22Rv1 (cell line): ENCODE results near the gene DCP1B.

Source experiments
- H3K27ac ChIP-seq: fragments of 450-650 bp; 2 replicates; pipeline ENCODE4 v1.5.1; 2017
- ZFX ChIP-seq: fragments of 450-650 bp; IDR thresholded peaks from 2 replicates; pipeline ENCODE4 v1.6.1; 2017; ENCODE audit warnings: antibody characterized with exemption, borderline replicate concordance
- TF ChIP-seq, protein P1 (sequence below): fragments of 450-650 bp; IDR thresholded peaks from 2 replicates; pipeline ENCODE4 v1.5.1; 2017; ENCODE audit warnings: mild to moderate bottlenecking

Gene DCP1B

DNA sequence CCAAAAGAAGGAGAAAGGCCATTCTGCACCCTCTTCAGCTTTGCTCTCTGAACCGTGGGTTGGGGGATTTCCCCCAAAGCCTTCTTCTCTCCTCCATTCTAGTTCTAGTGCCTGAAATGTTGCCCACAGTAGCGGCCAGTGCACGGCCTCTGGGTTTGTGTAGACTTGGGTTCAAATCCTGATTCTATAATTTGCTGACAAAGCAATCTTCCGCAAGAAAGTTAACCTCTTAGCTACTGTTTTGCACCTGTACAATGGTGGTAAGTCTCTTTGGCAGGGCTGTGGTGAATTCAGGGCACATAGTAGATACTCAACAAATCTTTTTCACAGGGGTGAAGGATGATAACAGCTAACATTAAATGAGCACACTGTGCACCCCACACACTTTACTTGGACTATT lies 42.7 kb upstream of the DCP1B start:
- TF ChIP-seq, protein P1, sequence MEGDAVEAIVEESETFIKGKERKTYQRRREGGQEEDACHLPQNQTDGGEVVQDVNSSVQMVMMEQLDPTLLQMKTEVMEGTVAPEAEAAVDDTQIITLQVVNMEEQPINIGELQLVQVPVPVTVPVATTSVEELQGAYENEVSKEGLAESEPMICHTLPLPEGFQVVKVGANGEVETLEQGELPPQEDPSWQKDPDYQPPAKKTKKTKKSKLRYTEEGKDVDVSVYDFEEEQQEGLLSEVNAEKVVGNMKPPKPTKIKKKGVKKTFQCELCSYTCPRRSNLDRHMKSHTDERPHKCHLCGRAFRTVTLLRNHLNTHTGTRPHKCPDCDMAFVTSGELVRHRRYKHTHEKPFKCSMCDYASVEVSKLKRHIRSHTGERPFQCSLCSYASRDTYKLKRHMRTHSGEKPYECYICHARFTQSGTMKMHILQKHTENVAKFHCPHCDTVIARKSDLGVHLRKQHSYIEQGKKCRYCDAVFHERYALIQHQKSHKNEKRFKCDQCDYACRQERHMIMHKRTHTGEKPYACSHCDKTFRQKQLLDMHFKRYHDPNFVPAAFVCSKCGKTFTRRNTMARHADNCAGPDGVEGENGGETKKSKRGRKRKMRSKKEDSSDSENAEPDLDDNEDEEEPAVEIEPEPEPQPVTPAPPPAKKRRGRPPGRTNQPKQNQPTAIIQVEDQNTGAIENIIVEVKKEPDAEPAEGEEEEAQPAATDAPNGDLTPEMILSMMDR, result no peak
- no peak for TF ChIP-seq ZFX
- H3K27ac ChIP-seq, result no peak overlapping the region

DNA sequence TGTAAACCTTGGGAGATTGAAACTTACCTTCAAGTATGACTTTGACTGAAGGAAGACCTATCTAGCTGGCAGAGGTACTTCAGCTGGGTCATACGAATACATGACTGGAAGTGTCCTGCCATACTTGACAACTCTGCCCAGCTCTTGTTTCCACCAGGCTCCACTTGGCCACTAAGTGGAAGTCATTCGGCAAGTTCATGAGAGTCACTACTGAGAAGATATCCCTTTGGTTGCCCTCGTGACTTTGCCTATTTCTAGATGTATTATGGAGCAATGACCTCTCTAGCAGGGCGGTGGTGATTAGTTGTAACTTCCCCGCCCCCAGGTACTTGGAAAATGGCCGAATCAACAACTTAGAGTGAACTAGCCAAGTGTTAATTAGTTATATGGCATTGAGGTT lies 39.9 kb upstream of the DCP1B start:
- no peak for TF ChIP-seq ZFX
- TF ChIP-seq, protein P1, result no peak
- no peak overlapping the region for H3K27ac ChIP-seq

- TF ChIP-seq, protein P1, result no peak
- TF ChIP-seq ZFX, result no peak
- H3K27ac ChIP-seq, result no peak overlapping the region
These were observed 38.8 kb upstream of the DCP1B start for GRCh38 chr12:2043054-2043453.

DNA sequence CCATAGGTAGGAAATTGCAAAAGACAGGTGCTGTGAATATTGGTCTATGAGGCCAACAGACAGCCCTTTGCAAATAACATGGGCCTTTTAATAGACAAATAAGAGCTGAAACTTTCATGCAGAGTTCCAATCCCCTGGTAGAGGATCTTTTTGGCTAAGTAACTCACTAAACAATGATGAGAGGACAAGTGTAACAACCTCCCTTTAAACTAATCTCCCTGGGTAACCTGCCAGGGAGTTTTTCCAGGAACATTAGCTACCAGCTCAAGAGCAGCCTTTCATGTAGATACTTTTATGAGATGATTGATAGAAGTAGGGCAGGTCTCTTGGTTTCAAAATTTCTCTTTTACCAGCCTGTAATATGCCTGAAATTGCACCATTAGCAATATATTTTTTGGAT lies 34.8 kb upstream of the DCP1B start:
- no peak for TF ChIP-seq ZFX
- TF ChIP-seq, protein P1, result no peak
- no peak overlapping the region for H3K27ac ChIP-seq

GRCh38 chr12:2035431-2036055 lies 31.3 kb upstream of the DCP1B start:
- TF ChIP-seq ZFX, result no peak
- TF ChIP-seq, protein P1, result no peak
- H3K27ac ChIP-seq, result no peak overlapping the region

- TF ChIP-seq, protein P1, result peak; percentile 100
- TF ChIP-seq ZFX, result no peak
- H3K27ac ChIP-seq, result no peak overlapping the region
These were observed 30.6 kb upstream of the DCP1B start for GRCh38 chr12:2034633-2035430.

DNA sequence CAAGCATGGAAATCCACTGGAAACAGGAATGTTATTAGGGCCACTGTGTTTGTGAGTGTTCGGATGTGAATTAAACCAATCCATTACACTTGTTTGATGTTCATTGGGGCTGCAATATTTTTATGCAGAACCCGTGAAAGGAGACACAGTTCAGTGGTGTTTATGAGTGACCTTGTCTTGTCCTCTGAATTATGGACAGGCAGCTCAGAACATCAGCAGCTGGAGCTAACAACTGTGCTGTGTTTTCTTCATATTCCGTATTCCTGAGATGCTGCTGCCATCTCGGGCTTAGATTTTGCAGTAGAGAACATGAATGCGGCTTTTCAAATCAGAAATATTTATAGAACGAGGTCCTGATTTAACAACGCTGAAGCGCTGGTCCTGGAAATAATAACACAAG lies 28.2 kb upstream of the DCP1B start:
- no peak for TF ChIP-seq ZFX
- TF ChIP-seq, protein P1, result no peak
- H3K27ac ChIP-seq, result no peak overlapping the region
